ENCODE results near the gene ARRDC5.
"Not testable (repeated sequence)": the region's sequence is repeated elsewhere in the genome, so short reads cannot be mapped to it uniquely, and the experiment has no call there.

ARRDC5 gene

GRCh38 chr19:4910594-4911281, 8.0 kb upstream of the ARRDC5 start:
- no peak for DNase-seq (ENCODE audit: low read depth in 1 of 2, low spot score in 1 of 2)

GRCh38 chr19:4909897-4910593, 7.3 kb upstream of the ARRDC5 start:
- DNase-seq (ENCODE audit: low read depth in 1 of 2, low spot score in 1 of 2), result peak; percentile 85 to 91

GRCh38 chr19:4909156-4909896, 6.6 kb upstream of the ARRDC5 start, which contains the start of gene UHRF1:
Gene UHRF1 (plus strand): TSS chr19:4909501. CDS start chr19:4910886, 1,385 bp downstream.
- DNase-seq (ENCODE audit: low read depth in 1 of 2, low spot score in 1 of 2), result peak in 1 of 2 donors; percentile 38

GRCh38 chr19:4908781-4909155, 6.1 kb upstream of the ARRDC5 start:
- DNase-seq (ENCODE audit: low read depth in 1 of 2, low spot score in 1 of 2), result no peak

GRCh38 chr19:4908360-4908759, 5.7 kb upstream of the ARRDC5 start:
- DNase-seq (ENCODE audit: low read depth in 1 of 2, low spot score in 1 of 2), result no peak

GRCh38 chr19:4906963-4907362, 4.3 kb upstream of the ARRDC5 start:
- no peak for DNase-seq (ENCODE audit: low read depth in 1 of 2, low spot score in 1 of 2)

GRCh38 chr19:4904481-4904880, 1.8 kb upstream of the ARRDC5 start:
- no peak for DNase-seq (ENCODE audit: low read depth in 1 of 2, low spot score in 1 of 2)

GRCh38 chr19:4900879-4901278, 1.8 kb downstream of the ARRDC5 start:
- not testable (repeated sequence) for DNase-seq (ENCODE audit: low read depth in 1 of 2, low spot score in 1 of 2)

GRCh38 chr19:4897146-4897545, 5.5 kb downstream of the ARRDC5 start:
- DNase-seq (ENCODE audit: low read depth in 1 of 2, low spot score in 1 of 2), result no peak

- DNase-seq (ENCODE audit: low read depth in 1 of 2, low spot score in 1 of 2), result no peak
Measured at GRCh38 chr19:4896372-4896771, 6.3 kb downstream of the ARRDC5 start.

GRCh38 chr19:4892962-4893361, 9.7 kb downstream of the ARRDC5 start:
- not testable (repeated sequence) for DNase-seq (ENCODE audit: low read depth in 1 of 2, low spot score in 1 of 2)

GRCh38 chr19:4891066-4891465, 11.6 kb downstream of the ARRDC5 start:
- no peak for DNase-seq (ENCODE audit: low read depth in 1 of 2, low spot score in 1 of 2)

- DNase-seq (ENCODE audit: low read depth in 1 of 2, low spot score in 1 of 2), result no peak
Measured at GRCh38 chr19:4889034-4889815, 13.5 kb downstream of the ARRDC5 start.

GRCh38 chr19:4887803-4888202, 14.9 kb downstream of the ARRDC5 start:
- DNase-seq (ENCODE audit: low read depth in 1 of 2, low spot score in 1 of 2), result not testable (repeated sequence)

GRCh38 chr19:4884993-4885392, 17.7 kb downstream of the ARRDC5 start:
- DNase-seq (ENCODE audit: low read depth in 1 of 2, low spot score in 1 of 2), result not testable (repeated sequence)

GRCh38 chr19:4882874-4883273, 19.8 kb downstream of the ARRDC5 start:
- DNase-seq (ENCODE audit: low read depth in 1 of 2, low spot score in 1 of 2), result not testable (repeated sequence)

GRCh38 chr19:4879041-4879440, 23.7 kb downstream of the ARRDC5 start:
- no peak for DNase-seq (ENCODE audit: low read depth in 1 of 2, low spot score in 1 of 2)

- DNase-seq (ENCODE audit: low read depth in 1 of 2, low spot score in 1 of 2), result no peak
Measured at GRCh38 chr19:4878491-4878968, 24.2 kb downstream of the ARRDC5 start.

GRCh38 chr19:4877753-4878490, 24.8 kb downstream of the ARRDC5 start:
- no peak for DNase-seq (ENCODE audit: low read depth in 1 of 2, low spot score in 1 of 2)

GRCh38 chr19:4873930-4874329, 28.8 kb downstream of the ARRDC5 start:
- no peak for DNase-seq (ENCODE audit: low read depth in 1 of 2, low spot score in 1 of 2)
